ENCODE data around the gene TESK1.

TESK1 gene

DNA sequence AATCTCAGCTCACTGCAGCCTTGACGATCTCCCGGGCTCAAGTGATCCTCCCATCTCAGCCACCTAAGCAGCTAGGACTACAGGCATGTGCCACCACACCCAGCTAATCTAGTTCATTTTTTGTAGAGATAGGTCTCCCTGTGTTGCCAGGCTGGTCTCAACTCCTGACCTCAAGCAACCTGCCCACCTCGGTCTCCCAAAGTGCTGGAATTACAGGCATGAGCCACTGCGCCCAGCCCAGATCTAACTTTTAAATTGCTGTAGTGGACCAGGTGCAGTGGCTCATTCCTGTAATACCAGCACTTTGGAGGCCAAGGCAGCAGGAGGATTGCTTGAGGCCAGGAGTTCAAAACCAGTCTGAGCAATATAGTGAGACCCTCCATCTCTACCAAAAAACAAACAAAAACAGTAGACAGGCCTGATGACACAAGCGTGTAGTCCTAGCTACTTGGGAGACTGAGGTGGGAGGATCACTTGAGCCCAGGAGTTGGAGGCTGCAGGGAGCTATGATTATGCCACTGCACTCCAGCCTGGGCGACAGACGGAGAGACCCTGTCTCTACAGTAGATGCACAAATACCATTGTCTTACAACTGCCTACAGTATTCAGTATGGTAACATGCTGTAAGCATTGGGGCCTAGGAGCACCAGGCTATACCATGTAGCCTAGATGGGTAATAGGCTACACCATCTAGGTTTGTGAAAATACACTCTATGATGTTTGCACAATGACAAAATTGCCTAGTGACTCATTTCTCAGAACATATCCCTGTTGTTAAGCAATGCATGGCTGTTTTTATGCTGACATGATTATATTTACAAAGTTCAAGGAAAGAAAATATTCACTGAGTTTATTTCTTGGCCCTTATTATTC is 47.1 kb downstream of the TESK1 start:
- Histone ChIP-seq H4K20me1 (ENCODE audit: insufficient read depth) (no peaks in the 10 kb centered on the region), H3K27ac (no peak overlapping the region), H3K36me3 (ENCODE audit: insufficient read depth) (no peaks in the 10 kb centered on the region), H2AFZ (ENCODE audit: low read depth) (no peak overlapping the region), H3K27me3 (ENCODE audit: insufficient read depth, low read depth) (no peaks in the 10 kb centered on the region), H3K79me2 (ENCODE audit: insufficient read depth, low read depth) (no peaks in the 10 kb centered on the region), H3K4me1 (ENCODE audit: low read depth, poor library complexity, severe bottlenecking) (peaks cover 9% of the 10 kb centered on the region), H3K4me3 (IDR thresholded peaks at IDR 0.05; ENCODE audit: insufficient read depth, low read depth, low read length) (no peak overlapping the region), H3K9ac (no peak overlapping the region), H3K4me2 (no peak overlapping the region)
- TF ChIP-seq, protein P1, sequence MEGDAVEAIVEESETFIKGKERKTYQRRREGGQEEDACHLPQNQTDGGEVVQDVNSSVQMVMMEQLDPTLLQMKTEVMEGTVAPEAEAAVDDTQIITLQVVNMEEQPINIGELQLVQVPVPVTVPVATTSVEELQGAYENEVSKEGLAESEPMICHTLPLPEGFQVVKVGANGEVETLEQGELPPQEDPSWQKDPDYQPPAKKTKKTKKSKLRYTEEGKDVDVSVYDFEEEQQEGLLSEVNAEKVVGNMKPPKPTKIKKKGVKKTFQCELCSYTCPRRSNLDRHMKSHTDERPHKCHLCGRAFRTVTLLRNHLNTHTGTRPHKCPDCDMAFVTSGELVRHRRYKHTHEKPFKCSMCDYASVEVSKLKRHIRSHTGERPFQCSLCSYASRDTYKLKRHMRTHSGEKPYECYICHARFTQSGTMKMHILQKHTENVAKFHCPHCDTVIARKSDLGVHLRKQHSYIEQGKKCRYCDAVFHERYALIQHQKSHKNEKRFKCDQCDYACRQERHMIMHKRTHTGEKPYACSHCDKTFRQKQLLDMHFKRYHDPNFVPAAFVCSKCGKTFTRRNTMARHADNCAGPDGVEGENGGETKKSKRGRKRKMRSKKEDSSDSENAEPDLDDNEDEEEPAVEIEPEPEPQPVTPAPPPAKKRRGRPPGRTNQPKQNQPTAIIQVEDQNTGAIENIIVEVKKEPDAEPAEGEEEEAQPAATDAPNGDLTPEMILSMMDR (conservative IDR thresholded peaks at IDR 0.05; ENCODE audit: low read depth, low read length), result no peak

DNA sequence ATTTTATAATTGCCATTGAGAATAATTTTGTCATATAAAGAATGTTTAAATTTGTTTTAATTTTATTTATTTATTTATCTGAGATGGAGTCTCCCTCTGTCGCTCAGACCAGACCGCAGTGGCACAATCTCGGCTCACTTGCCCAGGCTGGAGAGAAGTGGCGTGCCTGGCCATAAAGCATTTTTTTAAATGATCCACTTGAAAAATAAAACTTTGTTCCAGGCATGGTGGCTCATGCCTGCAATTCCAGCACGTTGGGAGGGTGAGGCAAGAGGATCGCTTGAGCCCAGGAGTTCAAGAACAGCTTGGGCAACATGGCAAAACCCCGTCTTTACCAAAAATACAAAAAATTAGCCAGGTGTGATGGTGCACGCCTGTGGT is 47.8 kb downstream of the TESK1 start:
- no peak overlapping the region for H3K27ac ChIP-seq
- H4K20me1 ChIP-seq (ENCODE audit: insufficient read depth), result no peaks in the 10 kb centered on the region
- no peak overlapping the region for H3K4me3 ChIP-seq (IDR thresholded peaks at IDR 0.05; ENCODE audit: insufficient read depth, low read depth, low read length)
- H3K27me3 ChIP-seq (ENCODE audit: insufficient read depth, low read depth), result no peaks in the 10 kb centered on the region
- H2AFZ ChIP-seq (ENCODE audit: low read depth), result no peak overlapping the region
- no peak overlapping the region for H3K9ac ChIP-seq
- H3K4me1 ChIP-seq (ENCODE audit: low read depth, poor library complexity, severe bottlenecking), result peaks cover 7% of the 10 kb centered on the region
- H3K4me2 ChIP-seq, result no peak overlapping the region
- H3K36me3 ChIP-seq (ENCODE audit: insufficient read depth), result no peaks in the 10 kb centered on the region
- TF ChIP-seq, protein P1 (conservative IDR thresholded peaks at IDR 0.05; ENCODE audit: low read depth, low read length), result no peak
- no peaks in the 10 kb centered on the region for H3K79me2 ChIP-seq (ENCODE audit: insufficient read depth, low read depth)

DNA sequence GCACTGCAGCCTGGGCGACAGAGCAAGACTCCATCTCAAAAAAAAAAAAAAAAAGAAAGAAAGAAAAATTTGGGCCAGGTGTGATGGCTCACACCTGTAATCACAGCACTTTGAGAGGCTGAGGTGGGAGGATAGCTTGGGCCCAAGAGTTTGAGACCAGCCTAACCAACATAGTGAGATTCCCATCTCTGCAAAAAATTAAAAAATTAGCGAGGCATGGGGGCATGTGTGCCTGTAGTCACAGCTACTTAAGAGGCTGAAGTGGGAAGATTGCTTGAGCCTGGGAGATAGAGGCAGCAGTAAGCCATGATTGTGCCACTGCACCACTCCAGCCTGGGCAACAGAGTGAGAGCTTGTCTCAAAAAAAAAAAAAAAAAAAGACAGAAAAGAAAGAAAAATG is 48.5 kb downstream of the TESK1 start:
- Histone ChIP-seq H3K27ac (no peak overlapping the region), H3K4me1 (ENCODE audit: low read depth, poor library complexity, severe bottlenecking) (peaks cover 6% of the 10 kb centered on the region), H3K27me3 (ENCODE audit: insufficient read depth, low read depth) (no peaks in the 10 kb centered on the region), H3K9ac (no peak overlapping the region), H3K79me2 (ENCODE audit: insufficient read depth, low read depth) (no peaks in the 10 kb centered on the region), H3K36me3 (ENCODE audit: insufficient read depth) (no peaks in the 10 kb centered on the region), H4K20me1 (ENCODE audit: insufficient read depth) (no peaks in the 10 kb centered on the region), H3K4me3 (IDR thresholded peaks at IDR 0.05; ENCODE audit: insufficient read depth, low read depth, low read length) (no peak overlapping the region), H3K4me2 (no peak overlapping the region), H2AFZ (ENCODE audit: low read depth) (no peak overlapping the region)
- TF ChIP-seq, protein P1 (conservative IDR thresholded peaks at IDR 0.05; ENCODE audit: low read depth, low read length), result no peak

DNA sequence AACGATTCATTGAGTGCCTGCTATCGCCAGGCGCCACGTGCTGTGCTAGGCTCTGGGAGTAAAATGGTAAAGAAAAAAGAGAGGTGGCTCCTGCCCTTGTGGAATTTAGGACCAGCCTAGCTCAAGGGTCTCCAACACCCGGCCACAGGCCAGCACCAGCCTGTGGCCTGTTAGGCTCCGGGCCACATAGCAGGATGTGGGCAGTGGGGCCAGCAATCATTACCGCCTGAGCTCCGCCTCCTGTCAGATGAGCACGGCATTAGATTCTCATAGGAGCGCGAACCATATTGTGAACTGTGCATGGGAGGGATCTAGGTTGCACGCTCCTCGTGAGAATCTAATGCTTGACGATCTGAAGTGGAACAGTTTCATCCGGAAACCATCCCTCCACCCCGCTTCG is 51.3 kb downstream of the TESK1 start:
- Histone ChIP-seq H3K9ac (no peak overlapping the region), H3K4me2 (no peak overlapping the region), H3K27ac (no peak overlapping the region), H2AFZ (ENCODE audit: low read depth) (no peak overlapping the region), H3K4me3 (IDR thresholded peaks at IDR 0.05; ENCODE audit: insufficient read depth, low read depth, low read length) (no peak overlapping the region), H3K79me2 (ENCODE audit: insufficient read depth, low read depth) (no peaks in the 10 kb centered on the region; the same call in 1 of the 2 replicates), H3K36me3 (ENCODE audit: insufficient read depth) (no peaks in the 10 kb centered on the region), H4K20me1 (ENCODE audit: insufficient read depth) (no peaks in the 10 kb centered on the region), H3K27me3 (ENCODE audit: insufficient read depth, low read depth) (no peaks in the 10 kb centered on the region), H3K4me1 (ENCODE audit: low read depth, poor library complexity, severe bottlenecking) (peaks cover 18% of the 10 kb centered on the region)
- TF ChIP-seq, protein P1 (conservative IDR thresholded peaks at IDR 0.05; ENCODE audit: low read depth, low read length), result no peak
